WI38 (cell line): Measurements from ENCODE around the gene ANO4.

Source experiments
- H3K4me3 ChIP-seq: 2 replicates; pipeline ENCODE4 v1.5.1; 2011; ENCODE audit warnings: low read depth, mild to moderate bottlenecking, control low read depth, low read length
- TF ChIP-seq, protein P1 (sequence below): IDR thresholded peaks from 2 replicates; pipeline ENCODE4 v1.5.1; 2012; ENCODE audit warnings: low read depth, mild to moderate bottlenecking, control low read depth, low read length

ANO4 gene

DNA sequence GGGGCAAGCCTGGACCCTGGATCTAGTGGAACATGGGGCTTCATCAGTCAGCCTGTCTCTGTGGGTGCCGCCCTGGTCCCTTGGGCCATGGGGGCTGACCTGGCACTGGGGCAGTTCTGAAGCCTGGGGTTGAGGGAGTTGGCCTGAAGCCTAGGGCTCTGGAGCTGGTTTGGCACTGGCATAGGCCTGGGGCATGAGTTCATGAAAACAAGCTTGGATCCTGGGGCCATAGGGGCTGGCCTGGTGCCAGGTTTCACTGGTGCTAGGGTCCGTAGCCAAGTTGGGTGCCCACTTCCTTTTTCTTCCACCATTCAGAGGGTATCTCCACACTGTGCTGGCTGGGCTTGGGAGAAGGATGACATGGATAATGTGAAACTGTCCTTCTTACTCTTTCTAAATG, 26.6 kb upstream of the ANO4 start:
- no peak overlapping the region for H3K4me3 ChIP-seq
- TF ChIP-seq, protein P1, sequence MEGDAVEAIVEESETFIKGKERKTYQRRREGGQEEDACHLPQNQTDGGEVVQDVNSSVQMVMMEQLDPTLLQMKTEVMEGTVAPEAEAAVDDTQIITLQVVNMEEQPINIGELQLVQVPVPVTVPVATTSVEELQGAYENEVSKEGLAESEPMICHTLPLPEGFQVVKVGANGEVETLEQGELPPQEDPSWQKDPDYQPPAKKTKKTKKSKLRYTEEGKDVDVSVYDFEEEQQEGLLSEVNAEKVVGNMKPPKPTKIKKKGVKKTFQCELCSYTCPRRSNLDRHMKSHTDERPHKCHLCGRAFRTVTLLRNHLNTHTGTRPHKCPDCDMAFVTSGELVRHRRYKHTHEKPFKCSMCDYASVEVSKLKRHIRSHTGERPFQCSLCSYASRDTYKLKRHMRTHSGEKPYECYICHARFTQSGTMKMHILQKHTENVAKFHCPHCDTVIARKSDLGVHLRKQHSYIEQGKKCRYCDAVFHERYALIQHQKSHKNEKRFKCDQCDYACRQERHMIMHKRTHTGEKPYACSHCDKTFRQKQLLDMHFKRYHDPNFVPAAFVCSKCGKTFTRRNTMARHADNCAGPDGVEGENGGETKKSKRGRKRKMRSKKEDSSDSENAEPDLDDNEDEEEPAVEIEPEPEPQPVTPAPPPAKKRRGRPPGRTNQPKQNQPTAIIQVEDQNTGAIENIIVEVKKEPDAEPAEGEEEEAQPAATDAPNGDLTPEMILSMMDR: no peak

DNA sequence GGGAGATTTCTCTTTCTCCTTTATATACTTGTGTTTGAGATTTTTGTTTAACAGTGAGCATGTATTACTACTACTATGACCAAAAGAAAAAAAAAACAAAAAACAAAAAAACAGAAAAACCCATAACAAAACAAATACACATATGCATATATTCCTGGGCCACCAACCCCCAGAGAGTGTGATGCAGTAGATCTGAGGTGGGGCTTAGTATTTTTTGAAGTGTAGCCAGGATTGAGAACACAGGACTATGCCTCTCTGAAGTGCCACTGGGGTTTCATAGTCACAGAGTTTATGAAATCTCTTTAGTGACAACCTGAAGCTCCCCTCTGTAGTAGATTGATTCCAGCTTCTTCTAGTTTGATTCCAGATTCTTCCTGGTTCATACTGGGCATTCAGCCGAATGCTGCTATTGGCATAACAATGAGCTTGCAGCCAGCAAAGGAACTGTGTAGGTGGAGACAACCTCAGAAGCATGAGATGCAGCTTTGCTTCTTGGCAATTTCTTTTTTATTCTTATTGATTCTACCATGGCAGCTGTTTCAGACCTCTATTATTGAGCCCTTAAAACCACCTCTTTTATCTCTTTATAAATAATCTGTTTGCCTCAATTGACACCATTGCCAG, 15.5 kb upstream of the ANO4 start:
- TF ChIP-seq, protein P1: no peak
- no peak overlapping the region for H3K4me3 ChIP-seq

DNA sequence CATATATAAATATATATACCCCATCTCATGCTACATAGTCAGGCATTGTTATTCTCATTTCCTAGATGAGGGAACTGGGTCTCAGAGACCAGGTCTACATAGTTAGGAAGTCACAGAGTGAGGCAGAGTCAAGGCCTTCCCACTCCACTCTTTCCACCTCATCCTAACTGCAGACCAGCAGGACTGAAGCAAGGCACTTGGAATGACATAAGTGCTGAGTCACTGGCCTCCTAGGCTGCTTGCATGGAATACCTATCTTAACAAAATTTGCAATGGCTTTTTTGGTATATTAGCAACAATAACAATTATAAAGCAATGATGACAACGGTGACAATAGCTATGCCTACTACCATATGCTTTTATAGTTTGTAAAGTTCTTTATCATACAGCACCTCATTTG, 5.4 kb upstream of the ANO4 start:
- no peak overlapping the region for H3K4me3 ChIP-seq
- TF ChIP-seq, protein P1: no peak

DNA sequence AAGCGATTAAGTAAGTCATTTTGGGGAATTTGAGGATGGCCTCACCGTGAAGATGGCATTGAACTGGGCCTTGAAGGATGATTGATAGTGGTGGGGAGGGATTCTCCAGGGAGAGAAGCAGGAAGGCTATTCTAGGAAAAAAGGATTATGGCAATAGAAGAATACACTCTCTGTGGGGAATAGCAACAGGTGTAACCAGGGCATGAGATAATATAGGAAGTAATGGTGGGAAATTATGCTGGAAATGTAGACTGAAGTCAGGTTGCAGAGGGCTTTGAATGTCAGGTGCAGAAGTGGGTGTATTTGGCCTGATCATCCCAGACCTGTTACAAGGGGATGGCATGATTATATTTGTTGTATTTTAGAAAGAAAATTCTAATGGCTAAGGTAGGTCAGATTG, 4.6 kb upstream of the ANO4 start:
- H3K4me3 ChIP-seq: no peak overlapping the region
- TF ChIP-seq, protein P1: no peak

DNA sequence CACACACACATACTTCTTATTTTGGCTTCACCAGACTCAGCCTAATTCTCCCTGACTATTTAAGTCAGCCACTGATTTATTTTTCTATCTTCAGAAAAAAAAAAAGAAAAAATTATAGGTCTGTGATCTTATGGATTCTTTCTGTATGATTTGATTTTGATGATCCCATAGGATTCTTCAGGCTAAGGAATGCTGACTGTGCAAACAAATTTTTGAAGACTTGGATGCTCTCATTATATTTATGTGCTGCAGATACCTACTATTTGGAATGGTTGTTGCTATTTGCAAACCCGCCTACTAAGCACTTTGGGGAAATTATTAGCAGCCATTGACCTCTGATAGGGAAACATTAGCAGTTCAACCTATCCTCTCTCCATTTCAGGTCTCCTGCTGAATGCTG, 4.0 kb upstream of the ANO4 start:
- TF ChIP-seq, protein P1: no peak
- no peak overlapping the region for H3K4me3 ChIP-seq

DNA sequence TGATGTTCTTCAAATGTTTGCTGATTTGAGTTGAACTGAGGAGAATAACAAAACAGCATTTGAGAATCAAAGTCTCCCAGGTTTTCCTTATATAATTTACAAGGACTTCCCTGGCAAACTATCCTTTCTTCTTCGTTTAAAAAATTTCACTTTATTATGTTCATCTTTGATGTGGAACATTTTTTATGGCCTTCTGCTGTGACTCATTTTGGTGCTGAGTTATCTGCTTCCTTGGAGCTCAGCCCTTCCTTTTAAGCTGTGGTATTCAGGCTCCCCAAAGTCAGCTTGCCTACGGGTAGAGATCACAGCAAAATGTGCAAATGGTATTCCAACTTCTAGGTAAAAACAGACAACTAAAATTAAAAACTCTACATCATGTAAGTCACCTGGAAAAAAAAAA, 1.4 kb upstream of the ANO4 start:
- TF ChIP-seq, protein P1: no peak
- H3K4me3 ChIP-seq: no peak overlapping the region

DNA sequence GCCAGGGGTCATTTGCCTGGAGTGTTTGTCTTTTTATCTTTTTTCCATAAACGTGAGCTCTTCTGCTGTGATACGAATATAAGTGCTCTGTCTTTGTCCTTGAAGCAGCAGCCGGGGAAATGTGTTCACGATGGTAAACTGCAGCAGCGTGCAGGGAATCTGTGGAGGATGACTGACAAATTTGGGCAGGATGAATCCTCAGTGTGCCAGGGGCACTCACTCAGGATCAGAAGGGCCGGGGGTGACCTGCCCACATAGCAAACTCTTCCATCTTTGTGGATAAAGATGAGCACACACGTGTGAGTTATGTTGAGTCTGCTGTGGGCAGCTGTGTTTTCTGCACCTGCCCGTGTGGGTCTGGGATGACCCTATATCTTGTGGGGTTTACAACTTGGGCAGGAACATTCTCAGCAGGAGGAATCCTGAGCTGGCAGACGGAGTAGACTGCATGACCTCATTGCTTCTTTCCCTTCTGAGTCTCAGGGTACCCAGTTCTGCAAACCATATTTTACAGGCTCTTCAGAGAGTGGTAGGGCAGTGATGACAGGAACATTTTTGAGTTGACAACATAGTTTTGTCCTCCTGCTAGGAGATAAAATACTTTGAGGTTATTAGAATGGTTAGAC, 711 bp downstream of the ANO4 start:
- H3K4me3 ChIP-seq: peak overlapping the region; percentile 67
- TF ChIP-seq, protein P1: no peak
